Activated T-cell treated with anti-CD3 and anti-CD28 coated beads, Interleukin-2, amount 50 U/mL, for 24 hours (primary cell): Measurements from ENCODE around the gene KDM1A.

Experiments
- DNase-seq: peaks from one replicate; pipeline ENCODE4 v3.0.0-alpha.2; 2020
- H3K27ac Mint-ChIP-seq: 2 replicates; pipeline ENCODE4 v1.8.0; 2020; ENCODE audit warnings: mild to moderate bottlenecking, mixed read lengths
- H3K27me3 Mint-ChIP-seq: 2 replicates; pipeline ENCODE4 v1.8.0; 2020; ENCODE audit warnings: mixed read lengths
- H3K36me3 Mint-ChIP-seq: 2 replicates; pipeline ENCODE4 v1.8.0; 2020; ENCODE audit warnings: low read depth, mixed read lengths
- H3K4me1 Mint-ChIP-seq: 2 replicates; pipeline ENCODE4 v1.8.0; 2020; ENCODE audit warnings: low read depth, mixed read lengths
- H3K4me3 Mint-ChIP-seq: 2 replicates; pipeline ENCODE4 v1.8.0; 2020; ENCODE audit warnings: mild to moderate bottlenecking, moderate library complexity, mixed read lengths
- H3K9me3 Mint-ChIP-seq: 2 replicates; pipeline ENCODE4 v1.8.0; 2020; ENCODE audit warnings: mixed read lengths

KDM1A gene

GRCh38 chr1:23120383-23120782, 101.1 kb downstream of the KDM1A start:
- no peaks in the 10 kb centered on the region for H3K27me3 Mint-ChIP-seq
- no peak overlapping the region for H3K4me3 Mint-ChIP-seq
- DNase-seq: no peak
- H3K4me1 Mint-ChIP-seq: peaks cover 71% of the 10 kb centered on the region
- peaks cover 3% of the 10 kb centered on the region for H3K36me3 Mint-ChIP-seq
- no peaks in the 10 kb centered on the region for H3K9me3 Mint-ChIP-seq
- no peak overlapping the region for H3K27ac Mint-ChIP-seq

- Mint-ChIP-seq H3K4me1 (peaks cover 72% of the 10 kb centered on the region), H3K36me3 (peaks cover 3% of the 10 kb centered on the region), H3K9me3 (no peaks in the 10 kb centered on the region), H3K27ac (no peak overlapping the region), H3K27me3 (no peaks in the 10 kb centered on the region), H3K4me3 (no peak overlapping the region)
- no peak for DNase-seq
These were observed 102.9 kb downstream of the KDM1A start for GRCh38 chr1:23122023-23122748.

- Mint-ChIP-seq H3K27ac (no peak overlapping the region), H3K9me3 (no peaks in the 10 kb centered on the region), H3K4me3 (no peak overlapping the region)
These were observed 103.5 kb downstream of the KDM1A start for GRCh38 chr1:23122796-23123195.

GRCh38 chr1:23123528-23123927, 104.3 kb downstream of the KDM1A start:
- Mint-ChIP-seq H3K4me1 (peaks cover 67% of the 10 kb centered on the region), H3K27ac (no peak overlapping the region), H3K4me3 (no peak overlapping the region), H3K9me3 (no peaks in the 10 kb centered on the region), H3K27me3 (no peaks in the 10 kb centered on the region), H3K36me3 (peaks cover 3% of the 10 kb centered on the region)
- DNase-seq: no peak

More at GRCh38 chr1:23122796-23123195, 103.5 kb downstream of the KDM1A start:
- Mint-ChIP-seq H3K36me3 (peaks cover 3% of the 10 kb centered on the region), H3K4me1 (peaks cover 70% of the 10 kb centered on the region), H3K27me3 (no peaks in the 10 kb centered on the region)
- no peak for DNase-seq

GRCh38 chr1:23124259-23125026, 105.2 kb downstream of the KDM1A start:
- Mint-ChIP-seq H3K27me3 (no peaks in the 10 kb centered on the region), H3K27ac (peak overlapping the region; percentile 34), H3K36me3 (no peaks in the 10 kb centered on the region), H3K9me3 (no peaks in the 10 kb centered on the region), H3K4me3 (no peak overlapping the region), H3K4me1 (peaks cover 59% of the 10 kb centered on the region)
- no peak for DNase-seq

GRCh38 chr1:23125489-23125888, 106.2 kb downstream of the KDM1A start:
- Mint-ChIP-seq H3K4me3 (no peak overlapping the region), H3K27ac (peak overlapping the region; percentile 6), H3K4me1 (peaks cover 53% of the 10 kb centered on the region), H3K36me3 (no peaks in the 10 kb centered on the region), H3K9me3 (no peaks in the 10 kb centered on the region), H3K27me3 (no peaks in the 10 kb centered on the region)
- no peak for DNase-seq

- H3K36me3 Mint-ChIP-seq: no peaks in the 10 kb centered on the region
- no peak overlapping the region for H3K4me3 Mint-ChIP-seq
- H3K27me3 Mint-ChIP-seq: no peaks in the 10 kb centered on the region
- H3K27ac Mint-ChIP-seq: no peak overlapping the region
- DNase-seq: no peak
- peaks cover 53% of the 10 kb centered on the region for H3K4me1 Mint-ChIP-seq
- H3K9me3 Mint-ChIP-seq: no peaks in the 10 kb centered on the region
These were observed 106.9 kb downstream of the KDM1A start for GRCh38 chr1:23126200-23126599.

- Mint-ChIP-seq H3K9me3 (no peaks in the 10 kb centered on the region), H3K36me3 (no peaks in the 10 kb centered on the region), H3K27ac (no peak overlapping the region), H3K27me3 (no peaks in the 10 kb centered on the region), H3K4me3 (no peak overlapping the region), H3K4me1 (peaks cover 55% of the 10 kb centered on the region)
- DNase-seq: no peak
These were observed 107.5 kb downstream of the KDM1A start for GRCh38 chr1:23126801-23127200.

GRCh38 chr1:23129846-23130245, 110.6 kb downstream of the KDM1A start:
- Mint-ChIP-seq H3K9me3 (no peaks in the 10 kb centered on the region), H3K36me3 (peaks cover 2% of the 10 kb centered on the region), H3K4me1 (peaks cover 41% of the 10 kb centered on the region), H3K27me3 (no peaks in the 10 kb centered on the region), H3K27ac (no peak overlapping the region), H3K4me3 (no peak overlapping the region)
- DNase-seq: no peak

- DNase-seq: no peak
- H3K4me3 Mint-ChIP-seq: no peak overlapping the region
- peaks cover 29% of the 10 kb centered on the region for H3K4me1 Mint-ChIP-seq
- H3K27me3 Mint-ChIP-seq: no peaks in the 10 kb centered on the region
- H3K9me3 Mint-ChIP-seq: no peaks in the 10 kb centered on the region
- H3K27ac Mint-ChIP-seq: peak overlapping the region; percentile 48
- H3K36me3 Mint-ChIP-seq: peaks cover 4% of the 10 kb centered on the region
These were observed 112.8 kb downstream of the KDM1A start for GRCh38 chr1:23132033-23132432.
